IMR-90 (cell line): ENCODE data around the gene FOCAD. TPM values are rescaled to one million over a fixed set of nuclear protein-coding genes. Genes with fewer than 3 reads are reported as not detected.

ENCODE experiments used
- ATAC-seq: fragments of 200-7000 bp; cut with Tn5 transposase; 2 replicates; pipeline ENCODE4 v1.9.1; 2020; ENCODE audit warnings: low read depth, mild to moderate bottlenecking, moderate library complexity
- BruUV-seq: library from RNA; stranded (reverse); fragments of 400-500 nt; replicated peaks from 2 replicates; lab custom pipeline; 2021; lab: Mats Ljungman, UMichigan
- CTCF ChIA-PET: fragments of 300-600 bp; formaldehyde crosslinking; extraction: SDS; loops from one replicate; lab custom pipeline; 2021; ENCODE audit warnings: antibody characterized with exemption; lab: Yijun Ruan, JAX
- POLR2A ChIA-PET: fragments of 300-600 bp; sonication (Branson Sonifier 250); formaldehyde crosslinking; loops from one replicate; lab custom pipeline; 2022; ENCODE audit warnings: antibody characterized with exemption; ENCODE audit not compliant: unreplicated experiment; lab: Charles Lee
- DNase-seq: peaks from one replicate; pipeline ENCODE4 v3.0.0; 2013
- H2AFZ ChIP-seq: replicated peaks from 2 replicates; pipeline ENCODE3; 2013; ENCODE audit warnings: low read length, mild to moderate bottlenecking; ENCODE audit not compliant: poor library complexity
- H2AK5ac ChIP-seq: 2 replicates; pipeline ENCODE4 v1.6.1; 2013; ENCODE audit warnings: low read depth, low read length, inconsistent platforms
- H2AK9ac ChIP-seq: replicated peaks from 2 replicates; pipeline ENCODE3; 2013; ENCODE audit warnings: mild to moderate bottlenecking, low read depth, low read length, moderate library complexity; ENCODE audit not compliant: poor library complexity
- H2BK120ac ChIP-seq: 2 replicates; pipeline ENCODE4 v1.6.1; 2013; ENCODE audit warnings: low read depth, low read length, inconsistent platforms
- H2BK15ac ChIP-seq: 3 replicates; pipeline ENCODE4 v1.6.1; 2013; ENCODE audit warnings: low read depth, low read length, inconsistent platforms
- H2BK20ac ChIP-seq: 2 replicates; pipeline ENCODE4 v1.6.1; 2013; ENCODE audit warnings: low read depth, mild to moderate bottlenecking, inconsistent platforms, low read length, moderate library complexity
- H2BK5ac ChIP-seq: 2 replicates; pipeline ENCODE4 v1.6.1; 2013; ENCODE audit warnings: mild to moderate bottlenecking, low read depth, low read length, inconsistent platforms; ENCODE audit not compliant: poor library complexity, severe bottlenecking
- H3K14ac ChIP-seq: replicated peaks from 2 replicates; pipeline ENCODE4 v1.6.1; 2013; ENCODE audit warnings: low read depth, low read length, inconsistent platforms
- H3K18ac ChIP-seq: 2 replicates; pipeline ENCODE4 v1.6.1; 2013; ENCODE audit warnings: low read depth, low read length, control low read depth
- H3K23ac ChIP-seq: 2 replicates; pipeline ENCODE4 v1.6.1; 2013; ENCODE audit warnings: low read depth, low read length, inconsistent platforms
- H3K27ac ChIP-seq: 2 replicates; pipeline ENCODE4 v1.5.1; 2013; ENCODE audit warnings: mild to moderate bottlenecking, control low read depth, low read length; ENCODE audit not compliant: insufficient read depth
- H3K27me3 ChIP-seq: 2 replicates; pipeline ENCODE4 v1.6.1; 2013; ENCODE audit warnings: low read length; ENCODE audit not compliant: control insufficient read depth, insufficient read depth
- H3K36me3 ChIP-seq: 2 replicates; pipeline ENCODE4 v1.6.1; 2013; ENCODE audit warnings: low read length, mixed read lengths; ENCODE audit not compliant: control insufficient read depth, insufficient read depth
- H3K4ac ChIP-seq: 2 replicates; pipeline ENCODE4 v1.6.1; 2013; ENCODE audit warnings: low read depth, low read length, inconsistent platforms
- H3K4me1 ChIP-seq: 2 replicates; pipeline ENCODE4 v1.6.1; 2013; ENCODE audit warnings: low read length, mixed read lengths; ENCODE audit not compliant: control insufficient read depth, insufficient read depth
- H3K4me2 ChIP-seq: 2 replicates; pipeline ENCODE4 v1.6.1; 2013; ENCODE audit warnings: low read depth, mild to moderate bottlenecking, control low read depth, low read length, moderate library complexity
- H3K4me3 ChIP-seq: 2 replicates; pipeline ENCODE4 v1.5.1; 2013; ENCODE audit warnings: low read depth, mild to moderate bottlenecking, control low read depth, low read length, moderate library complexity; ENCODE audit not compliant: insufficient read depth
- H3K56ac ChIP-seq: 2 replicates; pipeline ENCODE4 v1.6.1; 2013; ENCODE audit warnings: low read length, inconsistent platforms; ENCODE audit not compliant: insufficient read depth; ENCODE audit errors: extremely low read depth
- H3K79me1 ChIP-seq, 2 experiments: 2 replicates each; pipeline ENCODE4 v1.6.1; 2013; ENCODE audit warnings: low read length in 2 of 2, inconsistent platforms in 1 of 2, low read depth in 1 of 2
- H3K9ac ChIP-seq: 2 replicates; pipeline ENCODE4 v1.6.1; 2013; ENCODE audit warnings: low read depth, low read length, control low read depth
- H3K9me1 ChIP-seq: 2 replicates; pipeline ENCODE4 v1.6.1; 2013; ENCODE audit warnings: low read length, inconsistent platforms; ENCODE audit not compliant: insufficient read depth
- H3K9me3 ChIP-seq: 2 replicates; pipeline ENCODE4 v1.6.1; 2013; ENCODE audit warnings: low read length; ENCODE audit not compliant: control insufficient read depth, insufficient read depth
- H4K20me1 ChIP-seq: 2 replicates; pipeline ENCODE4 v1.6.1; 2013; ENCODE audit warnings: low read length, inconsistent platforms; ENCODE audit not compliant: insufficient read depth
- H4K5ac ChIP-seq: 2 replicates; pipeline ENCODE4 v1.6.1; 2013; ENCODE audit warnings: mild to moderate bottlenecking, low read depth, low read length, control low read depth
- H4K8ac ChIP-seq, 2 experiments: 2 replicates each; pipeline ENCODE4 v1.6.1; 2013; ENCODE audit warnings: low read depth in 2 of 2, low read length in 2 of 2, control low read depth in 1 of 2, inconsistent platforms in 1 of 2
- H4K91ac ChIP-seq: 2 replicates; pipeline ENCODE4 v1.6.1; 2013; ENCODE audit warnings: low read depth, low read length, inconsistent platforms; ENCODE audit not compliant: insufficient read depth
- BHLHE40 ChIP-seq: fragments of 150-350 bp; IDR thresholded peaks from 2 replicates; pipeline ENCODE4 v1.6.1; 2016; ENCODE audit warnings: mild to moderate bottlenecking, low read depth, low read length
- CEBPB ChIP-seq: IDR thresholded peaks from 2 replicates; pipeline ENCODE4 v1.6.1; 2012; ENCODE audit warnings: low read depth, low read length, improper control_type of control experiment
- CHD1 ChIP-seq: IDR thresholded peaks from 2 replicates; pipeline ENCODE4 v1.6.1; 2012; ENCODE audit warnings: low read depth, low read length, improper control_type of control experiment
- FOS ChIP-seq: fragments of 150-350 bp; IDR thresholded peaks from 2 replicates; pipeline ENCODE4 v1.6.1; 2016; ENCODE audit warnings: low read depth, low read length
- MAFK ChIP-seq: IDR thresholded peaks from 2 replicates; pipeline ENCODE4 v1.6.1; 2012; ENCODE audit warnings: low read depth, low read length, improper control_type of control experiment
- MAZ ChIP-seq: IDR thresholded peaks from 2 replicates; pipeline ENCODE4 v1.6.1; 2012; ENCODE audit warnings: low read depth, mild to moderate bottlenecking, low read length, improper control_type of control experiment, moderate library complexity, borderline replicate concordance
- MXI1 ChIP-seq: IDR thresholded peaks from 2 replicates; pipeline ENCODE4 v1.6.1; 2012; ENCODE audit warnings: low read depth, mild to moderate bottlenecking, low read length, moderate library complexity, borderline replicate concordance
- NFE2L2 ChIP-seq: fragments of 150-350 bp; IDR thresholded peaks from 2 replicates; pipeline ENCODE4 v1.6.1; 2016; ENCODE audit warnings: low read depth, mild to moderate bottlenecking, low read length
- POLR2A ChIP-seq: IDR thresholded peaks from 2 replicates; pipeline ENCODE4 v1.6.1; 2012; ENCODE audit warnings: mild to moderate bottlenecking, low read depth, low read length
- RAD21 ChIP-seq: IDR thresholded peaks from 2 replicates; pipeline ENCODE4 v1.6.1; 2012; ENCODE audit warnings: low read length, improper control_type of control experiment
- RCOR1 ChIP-seq: IDR thresholded peaks from 2 replicates; pipeline ENCODE4 v1.6.1; 2012; ENCODE audit warnings: mild to moderate bottlenecking, low read length, improper control_type of control experiment; ENCODE audit not compliant: insufficient replicate concordance
- RFX5 ChIP-seq: IDR thresholded peaks from 2 replicates; pipeline ENCODE4 v1.8.0; 2012; ENCODE audit warnings: low read depth, mild to moderate bottlenecking, low read length, moderate library complexity
- SMC3 ChIP-seq: fragments of 150-350 bp; IDR thresholded peaks from 2 replicates; pipeline ENCODE4 v1.6.1; 2016; ENCODE audit warnings: low read depth, mild to moderate bottlenecking, antibody characterized with exemption, low read length, moderate library complexity
- WGBS, 2 experiments: methylation state at CpG; one replicate each; pipeline versions ENCODE4 v1.1.5 to v1.1.7; 2013; ENCODE audit warnings: missing lambda C conversion rate in 2 of 2; ENCODE audit not compliant: insufficient read length in 1 of 2; ENCODE audit errors: extremely low coverage in 2 of 2; 5-methylcytosine and 5-hydroxymethylcytosine counted together
- dilution Hi-C: fragments of 300-500 bp; cut with HindIII; formaldehyde crosslinking; loops from one replicate; pipeline ENCODE4 v1.14.3; 2018; ENCODE audit warnings: low sequenced_read_pairs; ENCODE audit not compliant: unreplicated experiment
- in situ Hi-C: fragments of 300-500 bp; cut with MboI; formaldehyde crosslinking; loops from 3 replicates; pipeline ENCODE4 v1.14.3; 2019; ENCODE audit warnings: low sequenced_read_pairs, inconsistent platforms, mixed read lengths
- intact Hi-C: fragments of 100-400 bp; cut with micrococcal nuclease; formaldehyde crosslinking; loops from 2 replicates; pipeline ENCODE4 v1.10.0; 2022
- polyA plus RNA-seq, 3 experiments: library from polyadenylated mRNA; depleted of rRNA; stranded (reverse); fragments of >200 nt; gene quantifications; 2 replicates each; pipeline ENCODE4 v1.2.3, GENCODE V29; 2012; ENCODE audit warnings: low replicate concordance in 1 of 3
- total RNA-seq: library from RNA; depleted of rRNA; stranded (reverse); fragments of >200 nt; gene quantifications from 2 replicates; pipeline ENCODE4 v1.2.3, GENCODE V29; 2012
- TF ChIP-seq, protein P1 (sequence below): fragments of 150-350 bp; IDR thresholded peaks from 2 replicates; pipeline ENCODE4 v1.6.1; 2016; ENCODE audit warnings: low read depth, mild to moderate bottlenecking, low read length, moderate library complexity, borderline replicate concordance
- TF ChIP-seq, protein P2 (sequence below): fragments of 150-350 bp; IDR thresholded peaks from 2 replicates; pipeline ENCODE4 v1.6.1; 2017; ENCODE audit warnings: mild to moderate bottlenecking, antibody characterized with exemption, low read length, low read depth
- TF ChIP-seq, protein P3 (sequence below): conservative IDR thresholded peaks from 2 replicates; pipeline ENCODE4 v1.5.1; 2012; ENCODE audit warnings: mild to moderate bottlenecking, low read depth, low read length, improper control_type of control experiment

Gene FOCAD
- total and polyA plus RNA-seq, 2 of the 4 experiments (the other 2 are of a cell fraction), result 28.8 to 91.2 TPM

DNA sequence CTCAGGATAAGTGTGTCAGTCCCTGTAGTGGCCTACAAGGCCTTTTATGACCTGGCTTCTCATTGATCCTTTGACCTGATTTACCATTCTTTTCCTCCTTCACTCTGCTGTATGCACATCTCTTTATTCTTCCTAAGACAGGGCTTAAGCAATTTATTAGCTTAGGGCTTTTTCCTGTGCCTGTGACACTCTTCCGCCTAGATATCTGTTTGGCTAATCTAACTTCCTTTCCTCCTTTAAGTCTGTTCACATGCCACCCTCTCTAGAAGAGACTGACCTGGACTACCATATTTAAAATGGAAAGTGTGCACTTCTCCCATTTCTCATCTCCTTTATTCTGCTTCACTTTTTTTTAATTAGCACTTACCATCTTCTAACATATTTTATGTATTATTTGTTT, 29.1 kb downstream of the FOCAD start:
- Histone ChIP-seq H3K4me3 (no peak overlapping the region), H4K5ac (no peak overlapping the region), H2AK5ac (no peak overlapping the region), H3K18ac (no peak overlapping the region), H3K79me1 (peaks cover 13 to 15% of the 10 kb centered on the region in 2 experiments), H3K14ac (no peak overlapping the region), H3K4ac (no peak overlapping the region), H2BK20ac (no peak overlapping the region), H3K56ac (no peak overlapping the region), H2BK15ac (no peak overlapping the region), H3K36me3 (no peaks in the 10 kb centered on the region), H3K23ac (no peak overlapping the region), H3K4me1 (no peaks in the 10 kb centered on the region), H3K9me1 (no peaks in the 10 kb centered on the region), H3K9ac (no peak overlapping the region), H2BK5ac (no peak overlapping the region), H3K9me3 (no peaks in the 10 kb centered on the region), H3K27ac (no peak overlapping the region), H4K91ac (no peak overlapping the region), H2AFZ (no peak overlapping the region), H2BK120ac (no peak overlapping the region), H4K20me1 (no peaks in the 10 kb centered on the region), H3K27me3 (no peaks in the 10 kb centered on the region), H2AK9ac (no peak overlapping the region), H3K4me2 (no peak overlapping the region), H4K8ac (no peak overlapping the region)
- in situ Hi-C loops, result no loop called here
- BruUV-seq, result no TSS peak
- dilution Hi-C loops, result no loop called here
- no CpG with 5 or more reads among the region's 1 CpG for WGBS, 2 experiments
- POLR2A ChIA-PET, result no interaction called here
- CTCF ChIA-PET, result no interaction called here
- ATAC-seq, result no peak
- no peak for TF ChIP-seq MXI1
- TF ChIP-seq BHLHE40, result no peak
- TF ChIP-seq POLR2A, result no peak
- TF ChIP-seq RCOR1, result no peak
- no peak for TF ChIP-seq CEBPB
- TF ChIP-seq RFX5, result no peak
- no peak for TF ChIP-seq NFE2L2
- TF ChIP-seq, protein P1, sequence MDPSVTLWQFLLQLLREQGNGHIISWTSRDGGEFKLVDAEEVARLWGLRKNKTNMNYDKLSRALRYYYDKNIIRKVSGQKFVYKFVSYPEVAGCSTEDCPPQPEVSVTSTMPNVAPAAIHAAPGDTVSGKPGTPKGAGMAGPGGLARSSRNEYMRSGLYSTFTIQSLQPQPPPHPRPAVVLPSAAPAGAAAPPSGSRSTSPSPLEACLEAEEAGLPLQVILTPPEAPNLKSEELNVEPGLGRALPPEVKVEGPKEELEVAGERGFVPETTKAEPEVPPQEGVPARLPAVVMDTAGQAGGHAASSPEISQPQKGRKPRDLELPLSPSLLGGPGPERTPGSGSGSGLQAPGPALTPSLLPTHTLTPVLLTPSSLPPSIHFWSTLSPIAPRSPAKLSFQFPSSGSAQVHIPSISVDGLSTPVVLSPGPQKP, result no peak
- no peak for TF ChIP-seq FOS
- TF ChIP-seq MAFK, result no peak
- TF ChIP-seq, protein P2, sequence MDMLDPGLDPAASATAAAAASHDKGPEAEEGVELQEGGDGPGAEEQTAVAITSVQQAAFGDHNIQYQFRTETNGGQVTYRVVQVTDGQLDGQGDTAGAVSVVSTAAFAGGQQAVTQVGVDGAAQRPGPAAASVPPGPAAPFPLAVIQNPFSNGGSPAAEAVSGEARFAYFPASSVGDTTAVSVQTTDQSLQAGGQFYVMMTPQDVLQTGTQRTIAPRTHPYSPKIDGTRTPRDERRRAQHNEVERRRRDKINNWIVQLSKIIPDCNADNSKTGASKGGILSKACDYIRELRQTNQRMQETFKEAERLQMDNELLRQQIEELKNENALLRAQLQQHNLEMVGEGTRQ, result no peak
- no peak for TF ChIP-seq SMC3
- no peak for TF ChIP-seq MAZ
- no peak for TF ChIP-seq CHD1
- TF ChIP-seq RAD21, result no peak
- TF ChIP-seq, protein P3, sequence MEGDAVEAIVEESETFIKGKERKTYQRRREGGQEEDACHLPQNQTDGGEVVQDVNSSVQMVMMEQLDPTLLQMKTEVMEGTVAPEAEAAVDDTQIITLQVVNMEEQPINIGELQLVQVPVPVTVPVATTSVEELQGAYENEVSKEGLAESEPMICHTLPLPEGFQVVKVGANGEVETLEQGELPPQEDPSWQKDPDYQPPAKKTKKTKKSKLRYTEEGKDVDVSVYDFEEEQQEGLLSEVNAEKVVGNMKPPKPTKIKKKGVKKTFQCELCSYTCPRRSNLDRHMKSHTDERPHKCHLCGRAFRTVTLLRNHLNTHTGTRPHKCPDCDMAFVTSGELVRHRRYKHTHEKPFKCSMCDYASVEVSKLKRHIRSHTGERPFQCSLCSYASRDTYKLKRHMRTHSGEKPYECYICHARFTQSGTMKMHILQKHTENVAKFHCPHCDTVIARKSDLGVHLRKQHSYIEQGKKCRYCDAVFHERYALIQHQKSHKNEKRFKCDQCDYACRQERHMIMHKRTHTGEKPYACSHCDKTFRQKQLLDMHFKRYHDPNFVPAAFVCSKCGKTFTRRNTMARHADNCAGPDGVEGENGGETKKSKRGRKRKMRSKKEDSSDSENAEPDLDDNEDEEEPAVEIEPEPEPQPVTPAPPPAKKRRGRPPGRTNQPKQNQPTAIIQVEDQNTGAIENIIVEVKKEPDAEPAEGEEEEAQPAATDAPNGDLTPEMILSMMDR, result no peak
- intact Hi-C loops, result no loop called here
- no peak for DNase-seq
